GM19023 (cell line): Measurements from ENCODE around the gene SNED1.
"Not testable (repeated sequence)": the region's sequence is repeated elsewhere in the genome, so short reads cannot be mapped to it uniquely, and the experiment has no call there.

Experiments used
- ATAC-seq: cut with Tn5 transposase; IDR thresholded peaks from one replicate; pipeline ENCODE4 v1.9.1; 2021; ENCODE audit warnings: mild to moderate bottlenecking, moderate library complexity; ENCODE audit not compliant: unreplicated experiment

SNED1 gene

GRCh38 chr2:240972201-240972600 lies 26.2 kb upstream of the SNED1 start:
- ATAC-seq: no peak

GRCh38 chr2:240972636-240973521 lies 25.5 kb upstream of the SNED1 start:
- ATAC-seq: no peak

GRCh38 chr2:240974771-240975572 lies 23.4 kb upstream of the SNED1 start:
- no peak for ATAC-seq

GRCh38 chr2:240975903-240976302 lies 22.5 kb upstream of the SNED1 start:
- ATAC-seq: not testable (repeated sequence)

- ATAC-seq: no peak
Measured at GRCh38 chr2:240981280-240981679, 17.1 kb upstream of the SNED1 start.

- ATAC-seq: no peak
Measured at GRCh38 chr2:240981871-240982800, 16.3 kb upstream of the SNED1 start.

- ATAC-seq: no peak
Measured at GRCh38 chr2:240982821-240983281, 15.6 kb upstream of the SNED1 start.

- no peak for ATAC-seq
Measured at GRCh38 chr2:240983361-240983995, 14.9 kb upstream of the SNED1 start.

- ATAC-seq: no peak
Measured at GRCh38 chr2:240983996-240984498, 14.4 kb upstream of the SNED1 start.

- no peak for ATAC-seq
Measured at GRCh38 chr2:240985881-240986786, 12.3 kb upstream of the SNED1 start.

- ATAC-seq: no peak
Measured at GRCh38 chr2:240986787-240987411, 11.5 kb upstream of the SNED1 start.

GRCh38 chr2:240987588-240987987 lies 10.8 kb upstream of the SNED1 start:
- no peak for ATAC-seq

GRCh38 chr2:240988146-240988545 lies 10.3 kb upstream of the SNED1 start:
- ATAC-seq: no peak

- no peak for ATAC-seq
Measured at GRCh38 chr2:240988571-240989271, 9.7 kb upstream of the SNED1 start.

GRCh38 chr2:240989451-240990265 lies 8.8 kb upstream of the SNED1 start:
- ATAC-seq: no peak

- ATAC-seq: no peak
Measured at GRCh38 chr2:240990266-240990529, 8.2 kb upstream of the SNED1 start.

GRCh38 chr2:240990726-240991377 lies 7.6 kb upstream of the SNED1 start:
- ATAC-seq: no peak
